PFSK-1 (cell line): ENCODE measurements around the gene KRT13.

ENCODE experiments used
- POLR2AphosphoS5 ChIP-seq: IDR thresholded peaks from 2 replicates; pipeline ENCODE4 v1.6.1; 2012; ENCODE audit warnings: low read depth, mild to moderate bottlenecking, control low read depth, low read length, moderate library complexity
- TAF1 ChIP-seq: IDR thresholded peaks from 2 replicates; pipeline ENCODE4 v1.6.1; 2012; ENCODE audit warnings: low read length, control low read depth, borderline replicate concordance; ENCODE audit not compliant: insufficient read depth
- TF ChIP-seq, protein P1 (sequence below), 2 experiments: IDR thresholded peaks; 2 replicates each; pipeline versions ENCODE4 v1.6.1 to v1.8.0; 2011 to 2012; ENCODE audit warnings: low read depth in 2 of 2, low read length in 2 of 2, control low read depth in 1 of 2, inconsistent platforms in 1 of 2, mild to moderate bottlenecking in 1 of 2, moderate library complexity in 1 of 2; ENCODE audit not compliant: insufficient read depth in 1 of 2

DNA sequence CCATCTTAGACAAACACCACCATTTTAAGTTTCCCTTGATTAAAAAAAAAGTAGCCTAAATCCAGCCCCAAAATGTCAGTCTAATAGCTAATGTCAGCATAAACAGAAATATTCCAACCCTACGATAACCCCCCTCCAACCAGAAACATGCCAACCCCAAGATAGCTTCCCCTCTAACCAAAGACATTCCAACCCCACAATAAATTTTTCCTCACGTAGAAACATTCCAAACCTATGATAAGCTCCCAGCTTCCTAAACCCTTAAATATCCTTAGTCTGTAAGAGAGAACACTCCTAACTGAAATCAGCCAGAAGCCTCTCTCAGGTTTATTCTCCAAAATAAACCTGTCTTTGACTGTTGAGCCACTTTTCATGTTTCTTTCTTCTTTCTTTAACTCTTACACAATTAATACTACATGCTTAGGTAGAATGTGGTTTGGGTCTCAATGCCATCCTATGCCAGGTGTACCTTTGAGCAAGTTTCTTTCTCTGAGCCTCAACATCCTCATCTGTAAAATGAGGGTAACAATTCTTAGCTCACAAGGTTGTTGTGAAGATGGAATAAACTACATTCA, 54.2 kb downstream of the KRT13 start:
- TF ChIP-seq, protein P1, sequence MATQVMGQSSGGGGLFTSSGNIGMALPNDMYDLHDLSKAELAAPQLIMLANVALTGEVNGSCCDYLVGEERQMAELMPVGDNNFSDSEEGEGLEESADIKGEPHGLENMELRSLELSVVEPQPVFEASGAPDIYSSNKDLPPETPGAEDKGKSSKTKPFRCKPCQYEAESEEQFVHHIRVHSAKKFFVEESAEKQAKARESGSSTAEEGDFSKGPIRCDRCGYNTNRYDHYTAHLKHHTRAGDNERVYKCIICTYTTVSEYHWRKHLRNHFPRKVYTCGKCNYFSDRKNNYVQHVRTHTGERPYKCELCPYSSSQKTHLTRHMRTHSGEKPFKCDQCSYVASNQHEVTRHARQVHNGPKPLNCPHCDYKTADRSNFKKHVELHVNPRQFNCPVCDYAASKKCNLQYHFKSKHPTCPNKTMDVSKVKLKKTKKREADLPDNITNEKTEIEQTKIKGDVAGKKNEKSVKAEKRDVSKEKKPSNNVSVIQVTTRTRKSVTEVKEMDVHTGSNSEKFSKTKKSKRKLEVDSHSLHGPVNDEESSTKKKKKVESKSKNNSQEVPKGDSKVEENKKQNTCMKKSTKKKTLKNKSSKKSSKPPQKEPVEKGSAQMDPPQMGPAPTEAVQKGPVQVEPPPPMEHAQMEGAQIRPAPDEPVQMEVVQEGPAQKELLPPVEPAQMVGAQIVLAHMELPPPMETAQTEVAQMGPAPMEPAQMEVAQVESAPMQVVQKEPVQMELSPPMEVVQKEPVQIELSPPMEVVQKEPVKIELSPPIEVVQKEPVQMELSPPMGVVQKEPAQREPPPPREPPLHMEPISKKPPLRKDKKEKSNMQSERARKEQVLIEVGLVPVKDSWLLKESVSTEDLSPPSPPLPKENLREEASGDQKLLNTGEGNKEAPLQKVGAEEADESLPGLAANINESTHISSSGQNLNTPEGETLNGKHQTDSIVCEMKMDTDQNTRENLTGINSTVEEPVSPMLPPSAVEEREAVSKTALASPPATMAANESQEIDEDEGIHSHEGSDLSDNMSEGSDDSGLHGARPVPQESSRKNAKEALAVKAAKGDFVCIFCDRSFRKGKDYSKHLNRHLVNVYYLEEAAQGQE (IDR thresholded peaks at IDR 0.05; ENCODE audit: insufficient read depth in 1 of 2, low read depth in 2 of 2, low read length in 2 of 2): no peak
- TF ChIP-seq POLR2AphosphoS5 (no peak), TAF1 (no peak)
